RWPE2 (cell line): ENCODE data around the gene WDFY2.

Experiments used
- ATAC-seq: fragments of 200-7000 bp; cut with Tn5 transposase; 3 replicates; pipeline ENCODE4 v1.9.1; 2021; ENCODE audit warnings: low read depth
- DNase-seq: peaks from one replicate; pipeline ENCODE4 v3.0.0-alpha.2; 2020; ENCODE audit warnings: low spot score
- H3K27ac ChIP-seq: fragments of 450-650 bp; 2 replicates; pipeline ENCODE4 v1.5.1; 2017; ENCODE audit warnings: mild to moderate bottlenecking; ENCODE audit not compliant: poor library complexity, severe bottlenecking
- H3K27me3 ChIP-seq: fragments of 250-450 bp; sonication (Bioruptor Pico); 2 replicates; pipeline ENCODE4 v1.5.1; 2021; ENCODE audit warnings: mild to moderate bottlenecking, moderate library complexity; ENCODE audit not compliant: insufficient read depth, poor library complexity, severe bottlenecking
- H3K36me3 ChIP-seq: fragments of 250-450 bp; sonication (Bioruptor Pico); 2 replicates; pipeline ENCODE4 v1.5.1; 2020; ENCODE audit warnings: low read depth, mild to moderate bottlenecking, moderate library complexity
- H3K4me1 ChIP-seq: fragments of 250-450 bp; sonication (Bioruptor Pico); 2 replicates; pipeline ENCODE4 v1.5.1; 2021; ENCODE audit warnings: mild to moderate bottlenecking, moderate library complexity; ENCODE audit not compliant: insufficient read depth, poor library complexity, severe bottlenecking
- H3K4me3 ChIP-seq: fragments of 250-450 bp; sonication (Bioruptor Pico); 2 replicates; pipeline ENCODE4 v1.5.1; 2021; ENCODE audit warnings: mild to moderate bottlenecking, moderate library complexity; ENCODE audit not compliant: severe bottlenecking
- H3K9me3 ChIP-seq: fragments of 250-450 bp; sonication (Bioruptor Pico); 2 replicates; pipeline ENCODE4 v1.5.1; 2021; ENCODE audit warnings: mild to moderate bottlenecking, moderate library complexity; ENCODE audit not compliant: severe bottlenecking
- CTCF ChIP-seq: fragments of 450-650 bp; IDR thresholded peaks from one replicate; pipeline ENCODE4 v1.5.1; 2017; ENCODE audit warnings: mild to moderate bottlenecking, moderate library complexity; ENCODE audit not compliant: poor library complexity, severe bottlenecking

The WDFY2 gene

GRCh38 chr13:51676739-51677138 lies 92.5 kb downstream of the WDFY2 start:
- no peak overlapping the region for H3K4me3 ChIP-seq
- no peak overlapping the region for H3K27ac ChIP-seq
- no peaks in the 10 kb centered on the region for H3K27me3 ChIP-seq
- H3K4me1 ChIP-seq, result peaks cover 52% of the 10 kb centered on the region
- ATAC-seq (no peak), DNase-seq (no peak)
- H3K9me3 ChIP-seq, result no peaks in the 10 kb centered on the region
- TF ChIP-seq CTCF, result no peak
- peaks cover 15% of the 10 kb centered on the region for H3K36me3 ChIP-seq

- TF ChIP-seq CTCF, result no peak
Measured at GRCh38 chr13:51678420-51678819, 94.2 kb downstream of the WDFY2 start.

GRCh38 chr13:51679616-51680015 lies 95.4 kb downstream of the WDFY2 start:
- H3K36me3 ChIP-seq, result peaks cover 30% of the 10 kb centered on the region
- H3K9me3 ChIP-seq, result no peaks in the 10 kb centered on the region
- H3K4me1 ChIP-seq, result peaks cover 32% of the 10 kb centered on the region
- H3K27ac ChIP-seq, result peak overlapping the region; percentile 62
- no peak for ATAC-seq
- no peak overlapping the region for H3K4me3 ChIP-seq
- no peak for DNase-seq
- H3K27me3 ChIP-seq, result no peaks in the 10 kb centered on the region
- TF ChIP-seq CTCF, result no peak

More at GRCh38 chr13:51678420-51678819, 94.2 kb downstream of the WDFY2 start:
- Histone ChIP-seq H3K27ac (no peak overlapping the region), H3K36me3 (peaks cover 30% of the 10 kb centered on the region), H3K27me3 (no peaks in the 10 kb centered on the region), H3K4me1 (peaks cover 44% of the 10 kb centered on the region), H3K4me3 (no peak overlapping the region), H3K9me3 (no peaks in the 10 kb centered on the region)
- DNase-seq (no peak), ATAC-seq (no peak)

GRCh38 chr13:51681037-51681678 lies 96.9 kb downstream of the WDFY2 start:
- ATAC-seq, result peak; percentile 96
- Histone ChIP-seq H3K27ac (peak overlapping the region; percentile 62), H3K9me3 (no peaks in the 10 kb centered on the region), H3K4me1 (peaks cover 24% of the 10 kb centered on the region), H3K36me3 (peaks cover 36% of the 10 kb centered on the region), H3K4me3 (no peak overlapping the region), H3K27me3 (no peaks in the 10 kb centered on the region)
- TF ChIP-seq CTCF, result no peak
- no peak for DNase-seq

- no peaks in the 10 kb centered on the region for H3K9me3 ChIP-seq
- DNase-seq, result no peak
- peaks cover 24% of the 10 kb centered on the region for H3K4me1 ChIP-seq
- peaks cover 38% of the 10 kb centered on the region for H3K36me3 ChIP-seq
- no peak for ATAC-seq
- no peak overlapping the region for H3K4me3 ChIP-seq
- H3K27me3 ChIP-seq, result no peaks in the 10 kb centered on the region
- no peak overlapping the region for H3K27ac ChIP-seq
- no peak for TF ChIP-seq CTCF
Measured at GRCh38 chr13:51682686-51683085, 98.4 kb downstream of the WDFY2 start.
